Activated CD4-positive, CD25-positive, alpha-beta regulatory T cell treated with anti-CD3 and anti-CD28 coated beads, Interleukin-2, amount 50 U/mL, for 24 hours (primary cell): ENCODE measurements around the gene CTSO.
"Not testable (repeated sequence)": the region's sequence is repeated elsewhere in the genome, so short reads cannot be mapped to it uniquely, and the experiment has no call there.

Experiments
- ATAC-seq, 2 donors: fragments of 150-1000 bp; cut with Tn5 transposase; one replicate each; pipeline ENCODE4 v1.10.0; 2021; ENCODE audit warnings: mild to moderate bottlenecking in 1 of 2, moderate library complexity in 1 of 2

CTSO gene

DNA sequence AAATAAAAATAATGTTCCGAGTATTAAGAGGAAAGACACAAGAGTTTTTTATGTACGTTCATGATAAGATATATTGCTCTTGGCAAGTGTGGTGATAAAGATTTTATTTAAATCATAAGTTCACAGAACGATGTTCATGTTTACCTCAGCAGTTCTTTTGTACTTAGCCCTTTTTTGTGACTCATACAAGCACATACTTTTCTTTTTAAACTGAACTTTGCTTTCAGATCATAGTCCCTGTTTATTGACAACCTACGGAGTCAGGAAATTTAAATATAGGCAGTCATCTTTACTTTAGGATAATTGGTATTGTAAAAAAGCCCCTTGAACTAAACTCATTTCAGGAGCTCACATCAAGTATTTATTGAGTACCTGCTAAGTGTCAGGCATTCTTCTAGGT, 1.3 kb upstream of the CTSO start:
- ATAC-seq = no peak

DNA sequence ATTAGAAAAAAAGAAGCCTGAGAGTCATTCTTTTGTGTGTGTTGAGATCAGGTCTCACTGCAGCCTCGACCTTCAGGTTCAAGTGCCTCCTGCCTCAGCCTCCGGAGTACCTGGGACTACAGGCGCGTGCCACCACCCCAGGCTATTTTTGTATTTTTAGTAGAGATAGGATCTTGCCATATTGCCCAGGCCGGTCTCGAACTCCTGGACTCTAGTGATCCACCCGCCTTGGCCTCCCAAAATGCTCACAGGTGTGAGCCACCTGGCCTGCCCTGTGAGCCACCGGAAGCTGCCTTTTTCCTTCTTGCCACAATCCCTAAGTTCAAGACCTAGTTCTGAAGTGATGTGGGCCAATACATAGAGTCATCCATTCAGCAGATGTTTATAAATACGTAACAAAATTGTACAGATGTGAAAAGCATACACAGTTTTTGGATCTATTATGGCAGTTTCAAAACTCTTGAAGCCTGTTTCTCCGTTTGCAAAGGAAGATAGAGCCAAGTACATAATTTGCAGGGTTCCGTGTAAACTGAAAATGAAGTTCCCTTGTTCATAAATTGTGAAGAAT, 536 bp upstream of the CTSO start:
- no peak for ATAC-seq

DNA sequence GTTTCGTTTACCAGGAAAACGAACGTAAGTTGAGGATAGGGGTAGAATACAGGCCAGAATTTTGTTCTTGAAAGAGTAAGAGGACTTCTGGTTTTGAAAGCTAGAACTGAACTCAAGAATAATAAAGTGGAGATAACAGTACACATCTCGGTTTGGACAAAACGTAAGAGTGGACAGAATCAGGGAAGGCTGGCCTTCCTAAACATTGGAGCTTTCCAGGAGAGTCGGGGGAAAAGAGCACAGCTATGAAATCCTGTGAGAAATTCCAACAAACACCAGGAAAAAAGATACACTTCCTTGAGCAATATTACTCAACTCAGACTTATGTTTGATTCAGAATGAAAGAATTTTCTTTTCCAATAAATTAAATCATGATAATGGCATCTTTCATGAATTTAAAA, 1.2 kb downstream of the CTSO start:
- ATAC-seq = no peak

DNA sequence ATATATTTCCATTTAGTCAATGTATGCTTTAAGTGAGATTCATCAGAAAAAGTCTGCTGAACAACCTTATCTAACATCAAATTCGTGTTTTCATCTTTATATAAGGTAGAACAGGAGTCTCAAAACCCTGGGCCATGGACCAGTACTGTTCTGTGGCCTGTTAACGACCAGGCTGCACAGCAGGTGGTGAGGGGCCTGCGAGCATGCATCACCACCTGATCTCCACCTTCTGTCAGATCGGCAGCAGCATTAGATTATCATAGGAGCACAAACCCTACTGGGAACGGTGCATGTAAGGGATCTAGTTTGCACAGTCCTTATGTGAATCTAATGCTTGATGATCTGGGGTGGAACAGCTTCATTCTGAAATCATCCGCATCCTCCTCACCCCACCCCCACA, 3.2 kb downstream of the CTSO start:
- ATAC-seq = no peak

DNA sequence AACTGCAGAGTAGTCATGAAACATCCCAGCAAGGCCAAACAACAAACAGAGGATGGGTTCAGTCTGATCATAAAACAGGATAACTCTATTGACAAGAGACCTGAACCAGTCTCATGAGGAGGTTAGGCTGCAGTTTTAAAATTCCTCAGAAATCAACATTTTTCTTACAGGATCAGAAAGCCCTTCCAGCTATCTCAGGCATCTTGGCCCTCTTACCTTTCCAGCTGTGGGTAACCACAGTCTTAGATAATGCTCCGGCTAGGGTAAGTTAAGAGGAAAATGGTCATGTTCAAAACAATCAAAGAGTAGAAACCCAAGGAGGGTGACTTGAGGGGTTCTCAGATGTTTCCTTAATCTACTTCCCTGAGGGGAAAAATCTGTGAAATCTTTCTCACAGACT, 5.1 kb downstream of the CTSO start:
- no peak for ATAC-seq

DNA sequence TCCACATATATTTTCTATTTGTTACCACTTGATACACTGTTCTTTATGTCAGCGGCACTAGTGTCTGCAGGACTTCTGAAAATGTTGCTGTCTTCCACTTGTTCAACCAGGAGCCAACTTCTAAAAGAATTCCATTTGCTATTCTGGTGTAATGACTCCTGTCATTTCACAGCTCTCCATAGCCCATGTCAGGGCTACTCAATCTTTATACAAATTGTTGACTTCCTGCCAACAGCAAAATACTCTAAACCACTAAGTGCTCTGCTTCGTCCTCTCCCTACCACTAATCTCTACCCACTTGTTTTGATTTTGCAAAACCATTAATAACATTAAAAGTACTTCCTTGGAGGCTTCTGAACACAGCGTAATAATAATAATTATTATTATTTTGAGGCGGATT, 7.2 kb downstream of the CTSO start:
- no peak for ATAC-seq

DNA sequence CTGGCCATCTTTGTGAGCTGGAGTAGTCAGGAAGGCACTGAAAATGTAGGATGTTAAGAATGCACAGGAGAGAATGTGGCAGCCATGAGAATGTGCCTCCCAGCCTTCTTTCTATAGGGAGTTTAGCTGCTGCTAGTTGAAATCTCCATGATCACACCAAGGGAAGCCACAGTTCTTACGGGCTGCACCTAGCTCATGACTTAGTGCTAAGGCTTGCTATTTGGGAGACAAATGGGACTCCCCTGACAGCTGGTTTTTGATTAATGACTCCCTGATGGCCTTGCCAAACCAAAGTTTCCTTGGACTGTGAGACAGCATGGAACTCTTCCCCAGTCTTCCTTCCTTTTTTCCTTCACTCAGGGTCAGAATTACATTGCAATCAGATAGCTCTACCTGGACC, 9.2 kb downstream of the CTSO start:
- no peak for ATAC-seq

DNA sequence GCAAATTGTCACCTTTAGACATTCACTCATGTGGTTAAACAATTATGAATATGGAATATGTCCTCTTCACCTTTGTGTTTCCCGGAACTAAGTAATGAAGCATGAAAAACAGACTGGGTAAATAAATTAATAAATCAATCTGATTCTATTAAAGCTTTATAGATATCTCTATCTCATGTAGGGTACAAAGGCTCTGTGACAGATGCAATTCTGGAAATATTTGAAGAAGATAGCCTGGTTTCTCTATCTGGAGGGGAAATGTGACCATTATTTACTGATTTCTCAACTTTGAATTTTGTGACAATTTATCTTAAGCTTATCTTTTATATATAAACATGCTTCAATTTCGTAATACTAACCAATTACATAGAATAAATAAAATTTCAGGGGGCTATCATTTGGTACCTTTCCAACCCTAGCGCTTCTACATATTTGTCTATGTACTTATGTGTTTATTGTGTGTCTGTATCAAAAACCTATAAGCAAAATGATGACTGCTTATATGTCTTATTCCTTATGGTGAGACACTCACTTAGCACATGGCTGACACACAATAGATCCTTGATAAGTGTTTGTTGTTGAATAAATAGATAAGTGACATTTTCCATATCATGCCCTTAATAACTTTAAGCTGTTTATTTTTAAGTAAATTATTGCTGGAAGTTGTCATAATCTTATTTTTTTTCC, 9.9 kb downstream of the CTSO start:
- ATAC-seq = no peak

DNA sequence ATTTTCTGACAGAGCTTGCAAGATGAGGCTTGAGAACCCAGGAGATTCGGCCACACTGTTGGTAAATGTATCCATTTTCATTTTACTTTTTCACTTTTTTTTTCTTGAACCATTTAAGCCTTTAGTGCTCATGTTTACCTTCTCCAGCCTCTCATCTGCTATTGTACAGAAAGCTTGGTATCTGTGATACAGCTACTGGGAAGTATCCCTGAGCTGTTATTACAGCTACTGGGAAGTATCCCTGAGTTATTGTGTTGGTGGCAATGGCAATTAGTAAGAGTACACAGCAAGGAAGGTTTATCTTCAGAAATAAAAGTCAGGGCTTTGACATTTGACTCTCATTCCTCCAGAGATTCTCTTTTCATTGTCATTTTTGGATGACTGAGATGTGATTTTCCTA, 11.8 kb downstream of the CTSO start:
- no peak for ATAC-seq

DNA sequence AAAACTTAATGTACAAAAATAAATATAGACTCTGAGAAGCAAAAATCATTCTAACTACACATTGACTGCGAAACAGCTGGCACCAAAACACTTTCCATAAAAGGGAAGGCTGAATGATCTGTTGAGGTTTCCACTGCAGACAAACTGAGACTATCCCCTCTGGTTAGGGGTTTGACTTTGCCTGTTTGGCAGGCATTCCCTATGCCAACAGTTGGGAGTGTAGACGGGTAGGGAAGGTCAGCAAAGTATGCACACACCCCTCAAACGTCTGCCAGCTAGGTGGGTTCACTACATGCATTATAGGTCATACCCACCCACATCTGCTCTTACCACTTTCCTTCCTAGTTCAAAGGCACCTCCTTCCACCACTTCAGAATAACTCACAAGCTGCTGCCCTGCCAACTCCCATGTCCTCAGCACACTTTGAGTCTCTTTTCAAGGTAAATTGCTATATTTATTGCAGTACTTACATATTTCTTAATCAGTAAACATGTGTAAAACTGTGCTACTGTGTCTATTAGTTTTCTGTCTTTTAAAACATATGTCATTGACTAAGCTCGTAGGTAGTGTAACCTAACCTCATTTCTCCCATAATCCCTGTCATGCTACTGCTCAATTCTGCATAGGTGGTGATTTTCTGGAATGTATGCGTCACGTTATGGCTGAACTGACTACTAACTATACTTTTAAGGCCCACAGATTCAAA, 12.4 kb downstream of the CTSO start:
- no peak for ATAC-seq

DNA sequence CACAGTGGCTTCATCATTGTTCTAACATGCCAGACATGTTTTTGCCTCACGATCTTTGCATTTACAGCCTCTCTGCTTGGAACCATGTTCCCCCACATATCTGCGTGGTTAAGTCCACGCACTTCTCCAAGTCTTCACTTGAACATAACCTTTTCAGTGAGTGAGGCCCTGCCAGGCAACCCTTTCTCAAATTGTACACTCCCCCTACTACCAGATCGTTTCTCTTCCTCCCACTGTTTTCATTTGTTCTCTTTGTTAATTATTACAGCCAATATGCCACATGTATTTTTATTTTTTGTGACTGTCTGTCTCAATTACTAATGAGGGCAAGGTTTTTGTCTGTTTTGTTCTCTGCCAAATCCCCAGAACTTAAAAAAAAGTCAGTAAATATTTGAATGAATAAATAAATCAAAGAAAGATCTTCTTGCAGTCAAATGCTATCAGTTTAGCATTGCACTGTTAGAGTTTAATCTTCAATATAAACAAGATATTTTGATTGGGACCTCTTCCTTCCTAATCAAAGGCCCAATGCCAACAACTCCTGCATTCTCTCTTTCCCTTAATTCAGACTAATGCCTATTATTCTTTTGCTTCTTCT, 18.2 kb downstream of the CTSO start:
- no peak for ATAC-seq

DNA sequence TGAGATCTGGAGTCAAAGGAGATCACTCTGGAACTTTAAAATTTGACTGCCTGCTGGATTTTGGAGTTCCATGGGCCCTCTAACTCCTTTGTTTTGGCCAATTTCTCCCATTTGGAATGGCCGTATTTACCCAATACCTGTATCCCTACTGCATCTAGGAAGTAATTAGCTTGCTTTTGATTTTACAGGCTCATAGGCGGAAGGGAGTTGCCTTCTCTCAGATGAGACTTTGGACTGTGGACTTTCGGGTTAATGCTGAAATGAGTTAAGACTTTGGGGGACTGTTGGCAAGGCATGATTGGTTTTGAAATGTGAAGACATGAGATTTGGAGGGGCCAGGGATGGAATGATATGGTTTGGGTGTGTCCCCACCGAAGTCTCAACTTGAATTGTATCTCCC, 19.0 kb downstream of the CTSO start:
- not testable (repeated sequence) for ATAC-seq

DNA sequence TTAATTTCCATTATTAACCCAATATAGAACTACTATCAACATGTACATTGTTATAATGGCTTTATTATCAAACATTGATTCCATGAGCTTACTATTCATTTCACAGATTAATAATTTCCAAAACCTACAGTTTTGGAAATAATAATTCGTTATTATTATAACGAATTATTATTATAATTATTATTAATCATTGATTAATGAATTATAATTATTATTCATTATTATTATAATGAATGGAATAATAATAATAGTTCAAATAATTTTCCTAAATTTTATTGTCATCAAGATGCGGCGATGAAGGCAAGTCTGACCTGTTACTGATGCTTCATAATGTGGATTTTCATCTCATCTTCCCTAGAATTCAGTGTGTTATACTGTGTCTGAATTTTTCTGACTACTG, 22.0 kb downstream of the CTSO start:
- no peak for ATAC-seq

DNA sequence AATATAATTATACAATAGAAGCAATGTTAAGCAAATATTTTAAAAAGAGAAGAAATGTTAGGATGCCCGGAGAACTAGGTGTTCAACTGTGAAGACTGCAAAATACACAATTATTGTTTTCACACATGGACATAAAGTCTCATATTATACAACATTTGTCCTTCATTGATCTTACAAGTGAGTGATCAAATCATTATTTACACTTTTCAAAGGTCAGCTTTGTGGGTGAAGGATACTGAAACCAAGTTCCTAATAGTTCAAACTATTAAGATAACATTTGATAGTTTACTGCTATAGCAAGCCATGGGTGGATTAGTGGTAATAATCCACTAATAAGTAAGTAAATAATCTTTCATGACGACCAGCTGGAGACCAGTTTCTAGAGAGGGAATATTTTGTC, 23.3 kb downstream of the CTSO start:
- no peak for ATAC-seq

DNA sequence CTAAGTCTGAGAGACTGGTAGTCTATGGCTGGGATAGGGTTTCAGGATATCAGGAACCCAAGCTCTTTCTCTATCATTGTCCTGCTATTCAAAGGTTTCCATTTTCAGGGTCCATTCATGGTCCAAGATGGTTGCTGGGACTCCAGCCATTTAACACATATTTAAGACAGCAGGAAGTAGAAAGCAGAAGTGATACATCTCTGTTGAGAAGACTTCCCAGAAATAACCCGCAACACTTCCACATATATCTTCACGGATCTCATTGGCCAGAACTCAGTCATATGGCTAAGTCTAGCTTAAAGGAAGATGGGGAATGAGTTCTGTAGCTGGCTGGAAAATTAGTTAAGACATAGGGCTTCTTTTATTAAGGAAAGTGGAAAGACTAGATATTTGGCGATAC, 23.8 kb downstream of the CTSO start:
- no peak for ATAC-seq

DNA sequence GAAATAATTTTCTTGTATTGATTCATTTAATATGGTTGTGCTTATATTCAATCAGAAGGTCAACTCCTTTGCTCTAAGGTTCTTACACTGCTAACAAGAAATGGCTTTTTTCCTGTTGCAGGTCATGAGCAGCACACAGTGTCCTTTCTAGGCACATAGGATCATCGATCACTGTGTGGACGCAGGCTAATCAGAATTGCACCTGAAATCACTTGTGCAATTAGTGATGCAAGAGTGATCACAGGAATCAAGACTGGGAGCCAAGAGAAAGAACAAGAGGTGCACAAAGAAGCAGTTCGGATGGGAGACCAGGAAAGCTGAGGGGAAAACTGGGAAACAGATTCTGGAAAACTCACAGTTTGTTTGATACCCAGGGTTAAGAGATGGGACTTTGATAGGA, 29.0 kb downstream of the CTSO start:
- ATAC-seq = no peak

DNA sequence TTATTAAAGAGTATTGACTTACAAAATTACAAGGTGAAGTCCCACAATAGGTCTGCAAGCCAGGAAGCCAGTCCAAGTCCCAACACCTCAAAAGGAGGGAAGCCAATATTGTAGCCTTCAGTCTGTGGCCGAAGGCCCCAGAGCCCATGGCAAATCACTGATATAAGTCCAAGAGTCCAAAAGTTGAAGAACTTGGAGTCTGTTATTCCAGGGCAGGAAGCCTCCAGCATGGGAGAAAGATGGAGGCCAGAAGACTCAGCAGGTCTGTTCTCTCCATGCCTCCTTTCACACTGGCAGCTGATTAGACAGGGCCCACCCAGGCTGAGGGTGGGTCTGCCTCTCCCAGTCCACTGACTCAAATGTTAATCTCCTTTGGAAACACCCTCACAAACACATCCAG, 32.1 kb downstream of the CTSO start:
- ATAC-seq = no peak

DNA sequence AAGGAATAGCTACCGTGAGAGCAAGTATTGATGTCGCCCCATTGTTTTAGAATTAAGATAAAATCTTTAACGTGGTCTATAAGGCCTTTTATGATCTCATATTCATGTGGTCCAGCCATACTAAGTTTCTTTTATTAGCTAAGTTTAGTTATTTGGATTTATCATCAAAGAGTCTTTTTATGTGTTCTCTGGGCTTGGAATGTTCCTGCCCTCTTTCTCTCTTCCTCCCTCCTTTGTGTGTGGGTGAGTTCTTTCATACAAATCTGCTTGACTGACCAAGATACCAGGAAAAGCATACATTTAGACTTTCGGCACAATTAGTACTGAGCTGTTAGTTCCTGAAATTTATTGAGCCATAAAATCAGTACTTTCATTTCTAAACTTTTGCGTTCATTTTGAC, 38.9 kb downstream of the CTSO start:
- no peak for ATAC-seq

DNA sequence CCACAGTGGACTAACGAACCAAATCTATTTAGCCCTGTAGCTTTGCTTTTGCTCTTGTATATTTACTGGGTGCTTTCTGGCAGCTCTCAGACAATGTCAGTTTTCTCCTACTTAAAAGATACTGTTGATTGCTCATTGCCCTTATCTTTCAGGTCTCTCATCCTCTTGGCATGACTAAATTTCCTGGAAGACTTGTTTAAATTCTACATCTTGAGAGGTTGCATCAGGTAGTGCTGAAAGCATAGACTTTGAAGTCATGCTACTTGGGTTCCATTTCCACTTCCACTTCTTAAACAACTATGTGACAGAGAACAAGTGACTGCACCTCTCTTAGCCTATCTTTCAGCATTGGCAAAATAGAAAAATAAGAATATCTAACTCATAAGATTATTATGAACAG, 41.8 kb downstream of the CTSO start:
- ATAC-seq = peak; percentile 38 to 41

DNA sequence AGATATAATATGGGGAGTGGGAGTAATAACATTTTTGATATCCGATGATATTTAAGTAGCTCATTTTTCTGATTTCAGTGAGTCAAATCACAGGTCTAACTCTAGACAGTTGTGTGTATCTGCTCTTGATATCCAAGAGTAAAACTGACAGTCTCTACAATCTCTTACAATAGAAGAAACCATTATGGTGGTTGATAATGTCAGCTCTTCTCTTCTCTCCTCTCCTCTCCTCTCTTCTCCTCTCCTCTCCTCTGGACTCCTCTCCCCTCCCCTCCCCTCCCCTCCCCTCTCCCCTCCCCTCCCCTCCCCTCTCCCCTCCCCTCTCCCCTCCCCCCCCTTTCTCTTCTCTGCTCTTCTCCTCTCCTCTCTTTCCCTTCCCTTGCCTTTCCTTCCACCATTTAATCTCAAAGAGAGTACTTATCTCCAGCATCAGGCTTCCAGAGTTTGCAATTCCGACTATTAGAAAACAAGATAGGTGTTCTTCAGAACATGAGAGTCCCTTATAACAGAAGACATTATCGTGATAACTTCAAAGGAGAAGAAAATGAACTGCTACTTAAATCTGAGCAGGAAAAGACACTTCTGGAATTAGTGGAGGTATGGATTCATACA, 43.9 kb downstream of the CTSO start:
- no peak for ATAC-seq

DNA sequence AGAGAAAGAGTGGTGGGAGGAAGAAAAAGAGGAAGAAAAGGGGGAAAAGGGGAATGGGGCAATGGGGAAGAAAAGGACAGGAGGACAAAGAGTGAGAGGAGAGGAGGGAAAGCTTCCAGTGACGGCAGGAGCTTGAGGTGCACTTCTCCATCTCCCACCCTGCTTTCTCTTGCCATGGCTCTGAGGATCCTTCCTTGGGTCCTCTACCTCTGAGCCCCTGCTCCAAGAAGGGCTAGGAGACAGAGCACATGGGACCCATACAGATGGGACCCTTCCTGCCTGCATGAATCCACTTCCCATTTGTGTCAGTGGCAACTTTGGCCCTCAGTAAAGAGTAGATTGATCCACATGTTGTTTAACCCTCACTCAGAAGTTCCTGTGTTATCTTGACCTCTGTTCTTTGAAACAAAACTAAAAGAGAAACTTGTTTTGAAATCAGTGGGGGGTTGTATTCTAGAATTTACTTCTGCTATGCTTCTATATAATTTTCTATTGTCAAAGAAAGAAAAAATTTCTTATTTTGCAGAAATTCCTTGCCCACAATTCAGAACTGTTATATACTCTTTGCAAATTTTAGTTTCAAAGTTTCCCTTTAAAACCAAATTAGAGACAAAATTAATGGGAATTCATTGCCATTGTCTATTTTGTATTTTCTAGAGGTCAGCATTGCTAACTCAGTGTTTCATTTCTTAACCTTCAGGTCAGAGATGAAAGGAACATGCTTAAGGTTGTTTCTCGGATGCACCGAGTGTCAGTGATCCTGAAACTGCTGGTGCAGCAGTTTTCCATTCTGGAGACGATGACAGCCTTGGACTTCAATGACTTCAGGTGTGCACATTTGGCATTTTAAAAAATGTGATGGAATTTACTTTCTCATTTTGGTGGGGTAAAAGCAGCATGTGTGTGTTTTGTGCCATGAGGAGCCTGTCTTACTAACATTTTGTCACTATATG, 45.2 kb downstream of the CTSO start:
- ATAC-seq = no peak

DNA sequence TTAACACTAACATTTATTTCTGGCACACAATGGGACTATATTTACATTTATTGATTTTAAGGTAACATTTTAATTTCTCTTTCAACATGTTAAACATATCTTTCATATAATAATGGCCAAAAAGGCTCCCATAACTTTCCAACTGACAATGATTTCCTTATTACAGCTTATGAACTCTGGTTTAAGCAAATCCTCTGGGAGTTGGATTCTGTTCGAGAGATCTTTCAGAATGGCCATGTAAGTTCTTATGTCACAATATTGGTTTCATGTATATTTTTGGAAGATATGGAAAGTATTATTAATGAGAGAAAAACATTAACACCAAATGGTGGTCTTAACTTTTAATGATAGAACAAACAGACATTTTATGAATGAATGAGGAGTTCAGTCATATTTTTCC, 46.1 kb downstream of the CTSO start:
- ATAC-seq = no peak
